ENCODE measurements around the gene INHBE. TPM values are rescaled to one million over a fixed set of nuclear protein-coding genes. Genes with fewer than 3 reads are reported as not detected.
A peak's percentile ranks its signal among the peaks of the same experiment; 100 is the strongest.

INHBE gene
- total RNA-seq, 1 experiment from 2014 or later: 13.9 TPM

DNA sequence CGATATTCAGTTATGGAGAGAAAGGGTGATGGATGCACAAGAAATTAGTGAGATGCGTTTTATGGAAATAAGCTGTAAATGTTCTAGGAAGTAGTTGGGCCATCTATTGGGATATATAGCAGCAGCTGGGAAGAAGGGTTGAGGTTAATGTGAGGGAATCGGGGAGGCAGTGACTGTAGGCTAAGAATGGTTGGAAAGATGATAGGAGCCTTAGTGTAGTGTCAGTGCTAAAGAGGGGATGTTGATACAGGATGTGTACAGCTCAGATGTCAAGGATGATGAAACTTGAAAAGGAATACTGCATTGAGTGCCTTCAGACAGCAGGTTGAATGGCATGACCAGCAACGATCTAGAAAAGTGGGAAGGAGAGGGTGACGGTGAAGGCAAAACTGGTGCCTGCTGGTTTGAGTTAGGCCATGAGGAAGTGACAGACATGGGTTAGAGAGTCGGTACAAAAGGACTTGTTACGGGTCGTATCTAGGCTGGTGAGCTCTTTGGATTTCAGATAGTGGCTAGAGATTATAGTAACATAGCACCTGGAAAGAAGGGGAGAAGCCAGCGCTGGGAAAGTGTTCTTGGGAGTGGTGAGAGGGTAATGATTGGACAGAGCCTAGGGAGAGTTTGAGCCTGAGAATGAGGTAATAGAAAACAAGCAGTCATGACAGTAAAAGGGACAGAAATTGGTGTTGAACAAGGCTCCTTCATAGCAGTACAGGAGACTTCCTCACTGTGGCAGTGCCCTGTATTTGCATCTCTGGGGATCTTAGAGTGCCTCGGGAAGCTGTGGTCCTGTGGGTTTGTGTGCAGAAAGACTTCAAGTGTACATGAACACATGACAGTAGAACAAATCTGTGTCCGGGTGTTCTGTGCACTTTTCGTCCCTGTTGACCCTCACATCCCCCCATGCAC lies 42.4 kb downstream of the INHBE start:
- H3K27me3 Mint-ChIP-seq (ENCODE audit: insufficient read depth, unreplicated experiment): no peaks in the 10 kb centered on the region
- POLR2A ChIA-PET: interaction anchor here (0.5 kb wide), 1 partner anchor 479 kb away, joined by 5 read pairs; no protein-coding TSS in a partner anchor
- peaks cover 10% of the 10 kb centered on the region for H3K4me1 Mint-ChIP-seq (ENCODE audit: low read depth, unreplicated experiment)
- no peak overlapping the region for H3K4me3 Mint-ChIP-seq (ENCODE audit: unreplicated experiment)
- peaks cover 89% of the 10 kb centered on the region for H3K36me3 Mint-ChIP-seq (ENCODE audit: insufficient read depth, unreplicated experiment)
- H3K9me3 ChIP-seq: no peaks in the 10 kb centered on the region
- H3K4me3 ChIP-seq (ENCODE audit: low read depth, low read length): no peak overlapping the region
- BruUV-seq (replicated peaks): no TSS peak
- CTCF ChIA-PET: interaction anchor here (0.6 to 0.7 kb wide), 2 partner anchors 34 to 246 kb away, joined by 5 to 11 read pairs; no protein-coding TSS in a partner anchor
- H3K9me3 Mint-ChIP-seq (ENCODE audit: unreplicated experiment): peaks cover 6% of the 10 kb centered on the region
- H3K27me3 ChIP-seq (replicated peaks; ENCODE audit: control insufficient read depth, insufficient read depth, low read length): no peaks in the 10 kb centered on the region
- no peak for DNase-seq
- no peak for TF ChIP-seq CTCF (IDR thresholded peaks at IDR 0.05; ENCODE audit: insufficient read depth in 1 of 2, low read depth in 1 of 2, low read length in 1 of 2, severe bottlenecking in 1 of 2, unreplicated experiment in 1 of 2)
- H3K4me1 ChIP-seq: no peaks in the 10 kb centered on the region
- intact Hi-C loops (cut with micrococcal nuclease; ENCODE audit: unreplicated experiment): no loop called here
- H3K36me3 ChIP-seq (ENCODE audit: control insufficient read depth, insufficient read depth, low read length): peaks cover 4% of the 10 kb centered on the region; the same call in 1 of the 2 replicates
- H3K27ac Mint-ChIP-seq (ENCODE audit: unreplicated experiment): peak overlapping the region; percentile 65

- ChIA-PET CTCF (no interaction called here), POLR2A (no interaction called here)
- Mint-ChIP-seq H3K4me3 (ENCODE audit: unreplicated experiment) (no peak overlapping the region), H3K36me3 (ENCODE audit: insufficient read depth, unreplicated experiment) (peaks cover 89% of the 10 kb centered on the region), H3K4me1 (ENCODE audit: low read depth, unreplicated experiment) (peaks cover 10% of the 10 kb centered on the region), H3K9me3 (ENCODE audit: unreplicated experiment) (peaks cover 6% of the 10 kb centered on the region), H3K27me3 (ENCODE audit: insufficient read depth, unreplicated experiment) (no peaks in the 10 kb centered on the region), H3K27ac (ENCODE audit: unreplicated experiment) (peak overlapping the region; percentile 39)
- no peaks in the 10 kb centered on the region for H3K9me3 ChIP-seq
- no peaks in the 10 kb centered on the region for H3K27me3 ChIP-seq (replicated peaks; ENCODE audit: control insufficient read depth, insufficient read depth, low read length)
- no peak overlapping the region for H3K4me3 ChIP-seq (ENCODE audit: low read depth, low read length)
- peaks cover 4% of the 10 kb centered on the region; the same call in 1 of the 2 replicates for H3K36me3 ChIP-seq (ENCODE audit: control insufficient read depth, insufficient read depth, low read length)
- intact Hi-C loops (cut with micrococcal nuclease; ENCODE audit: unreplicated experiment): no loop called here
- no peaks in the 10 kb centered on the region for H3K4me1 ChIP-seq
- TF ChIP-seq CTCF (IDR thresholded peaks at IDR 0.05; ENCODE audit: insufficient read depth in 1 of 2, low read depth in 1 of 2, low read length in 1 of 2, severe bottlenecking in 1 of 2, unreplicated experiment in 1 of 2): no peak
- DNase-seq: no peak
- no TSS peak for BruUV-seq (replicated peaks)
Measured at GRCh38 chr12:57498132-57498502, 43.0 kb downstream of the INHBE start.

GRCh38 chr12:57498571-57498970 lies 43.5 kb downstream of the INHBE start:
- Histone ChIP-seq H3K4me1 (no peaks in the 10 kb centered on the region), H3K9me3 (no peaks in the 10 kb centered on the region), H3K4me3 (ENCODE audit: low read depth, low read length) (no peak overlapping the region), H3K27me3 (replicated peaks; ENCODE audit: control insufficient read depth, insufficient read depth, low read length) (no peaks in the 10 kb centered on the region), H3K36me3 (ENCODE audit: control insufficient read depth, insufficient read depth, low read length) (peaks cover 4% of the 10 kb centered on the region; the same call in 1 of the 2 replicates)
- intact Hi-C loops (cut with micrococcal nuclease; ENCODE audit: unreplicated experiment): no loop called here
- TF ChIP-seq CTCF (IDR thresholded peaks at IDR 0.05; ENCODE audit: insufficient read depth in 1 of 2, low read depth in 1 of 2, low read length in 1 of 2, severe bottlenecking in 1 of 2, unreplicated experiment in 1 of 2): no peak
- Mint-ChIP-seq H3K27me3 (ENCODE audit: insufficient read depth, unreplicated experiment) (no peaks in the 10 kb centered on the region), H3K4me3 (ENCODE audit: unreplicated experiment) (no peak overlapping the region), H3K36me3 (ENCODE audit: insufficient read depth, unreplicated experiment) (peaks cover 93% of the 10 kb centered on the region), H3K27ac (ENCODE audit: unreplicated experiment) (peak overlapping the region; percentile 39), H3K9me3 (ENCODE audit: unreplicated experiment) (peaks cover 6% of the 10 kb centered on the region), H3K4me1 (ENCODE audit: low read depth, unreplicated experiment) (peaks cover 10% of the 10 kb centered on the region)
- DNase-seq: no peak
- ChIA-PET POLR2A (interaction anchor here (0.7 kb wide), 1 partner anchor 38 kb away, joined by 5 read pairs; no protein-coding TSS in a partner anchor), CTCF (interaction anchor here (0.5 kb wide), 1 partner anchor 285 kb away, joined by 4 read pairs; no protein-coding TSS in a partner anchor)
- BruUV-seq (replicated peaks): no TSS peak

All from Caco-2 (cell line).